ENCODE results near the gene ATP2C1.
A peak's percentile ranks its signal among the peaks of the same experiment; 100 is the strongest.

DNA sequence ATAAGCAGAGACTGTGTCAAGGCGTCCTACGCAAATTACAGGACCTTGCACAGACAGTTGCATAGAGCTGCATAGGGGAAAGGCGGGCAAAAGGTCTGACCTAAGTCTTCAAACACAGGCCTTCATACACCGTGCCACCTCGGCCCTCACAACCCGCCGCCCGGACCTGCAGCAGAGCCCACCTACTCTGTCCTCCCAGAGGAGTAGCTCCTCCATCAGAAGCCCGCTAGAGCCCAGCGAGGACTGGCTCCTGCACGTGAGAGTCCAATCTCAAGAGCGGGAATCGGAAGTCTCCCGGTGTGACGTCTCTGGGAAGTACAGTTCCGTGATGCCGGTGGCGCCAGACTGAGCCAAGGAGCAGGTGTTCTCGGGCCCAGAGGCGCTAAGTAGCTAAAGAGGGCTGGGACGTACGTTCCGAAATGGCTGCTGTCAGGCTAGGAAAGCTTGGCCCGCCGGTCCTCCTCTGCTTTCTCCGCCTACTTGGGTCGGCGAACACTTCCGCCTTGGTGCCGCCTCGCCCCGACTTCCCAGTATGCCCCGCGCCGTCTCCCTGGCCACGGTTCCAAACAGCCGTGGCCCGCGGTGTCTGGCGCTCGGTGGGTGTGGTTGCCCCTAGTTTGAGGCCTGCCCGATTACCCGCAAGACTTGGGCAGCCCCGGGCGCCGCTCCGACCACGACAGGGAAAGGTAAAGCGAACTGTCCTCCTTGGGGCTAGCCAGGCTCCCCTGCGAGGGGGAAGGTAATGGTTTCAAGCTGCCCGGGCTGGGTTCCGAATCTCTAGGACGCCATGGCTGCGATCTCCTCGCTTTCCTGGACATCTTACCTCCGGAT lies 132.7 kb downstream of the ATP2C1 start, which contains the start of the genes ASTE1 and NEK11:
- TF ChIP-seq, protein P1, sequence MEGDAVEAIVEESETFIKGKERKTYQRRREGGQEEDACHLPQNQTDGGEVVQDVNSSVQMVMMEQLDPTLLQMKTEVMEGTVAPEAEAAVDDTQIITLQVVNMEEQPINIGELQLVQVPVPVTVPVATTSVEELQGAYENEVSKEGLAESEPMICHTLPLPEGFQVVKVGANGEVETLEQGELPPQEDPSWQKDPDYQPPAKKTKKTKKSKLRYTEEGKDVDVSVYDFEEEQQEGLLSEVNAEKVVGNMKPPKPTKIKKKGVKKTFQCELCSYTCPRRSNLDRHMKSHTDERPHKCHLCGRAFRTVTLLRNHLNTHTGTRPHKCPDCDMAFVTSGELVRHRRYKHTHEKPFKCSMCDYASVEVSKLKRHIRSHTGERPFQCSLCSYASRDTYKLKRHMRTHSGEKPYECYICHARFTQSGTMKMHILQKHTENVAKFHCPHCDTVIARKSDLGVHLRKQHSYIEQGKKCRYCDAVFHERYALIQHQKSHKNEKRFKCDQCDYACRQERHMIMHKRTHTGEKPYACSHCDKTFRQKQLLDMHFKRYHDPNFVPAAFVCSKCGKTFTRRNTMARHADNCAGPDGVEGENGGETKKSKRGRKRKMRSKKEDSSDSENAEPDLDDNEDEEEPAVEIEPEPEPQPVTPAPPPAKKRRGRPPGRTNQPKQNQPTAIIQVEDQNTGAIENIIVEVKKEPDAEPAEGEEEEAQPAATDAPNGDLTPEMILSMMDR (IDR thresholded peaks at IDR 0.05) = no peak
- TF ChIP-seq POLR2AphosphoS5 (IDR thresholded peaks at IDR 0.05; ENCODE audit: insufficient read depth in 1 of 2, low read depth in 1 of 2) (peak; percentile 79 to 88), POLR2A (IDR thresholded peaks at IDR 0.05) (no peak)
